GM19043 (cell line): ENCODE results near the gene LAMC2.
A peak's percentile ranks its signal among the peaks of the same experiment; 100 is the strongest.

Experiments
- ATAC-seq: cut with Tn5 transposase; IDR thresholded peaks from one replicate; pipeline ENCODE4 v1.9.1; 2021; ENCODE audit warnings: low read depth; ENCODE audit not compliant: unreplicated experiment

LAMC2 gene

GRCh38 chr1:183281553-183282091 is 95.6 kb downstream of the LAMC2 start:
- ATAC-seq = peak; percentile 83

- ATAC-seq = no peak
Measured at GRCh38 chr1:183282101-183282855, 96.2 kb downstream of the LAMC2 start.

- ATAC-seq = no peak
Measured at GRCh38 chr1:183283286-183283685, 97.2 kb downstream of the LAMC2 start.

GRCh38 chr1:183284086-183284485 is 98.0 kb downstream of the LAMC2 start:
- no peak for ATAC-seq

GRCh38 chr1:183285256-183285655 is 99.2 kb downstream of the LAMC2 start:
- no peak for ATAC-seq

GRCh38 chr1:183285746-183286145 is 99.7 kb downstream of the LAMC2 start:
- ATAC-seq = no peak

GRCh38 chr1:183287191-183287675 is 101.2 kb downstream of the LAMC2 start:
- no peak for ATAC-seq

- ATAC-seq = no peak
Measured at GRCh38 chr1:183288583-183288982, 102.5 kb downstream of the LAMC2 start.

GRCh38 chr1:183289051-183289496 is 103.0 kb downstream of the LAMC2 start:
- no peak for ATAC-seq

GRCh38 chr1:183290628-183291027 is 104.6 kb downstream of the LAMC2 start:
- ATAC-seq = no peak

- ATAC-seq = no peak
Measured at GRCh38 chr1:183291216-183291762, 105.2 kb downstream of the LAMC2 start.

GRCh38 chr1:183291802-183292514 is 105.9 kb downstream of the LAMC2 start:
- no peak for ATAC-seq

GRCh38 chr1:183293241-183293640 is 107.2 kb downstream of the LAMC2 start:
- no peak for ATAC-seq

- ATAC-seq = no peak
Measured at GRCh38 chr1:183293876-183294275, 107.8 kb downstream of the LAMC2 start.
